H1 (cell line): ENCODE data around the gene HOXA11. TPM values are rescaled to one million over a fixed set of nuclear protein-coding genes. Genes with fewer than 3 reads are reported as not detected.

Source experiments
- CBX8 ChIP-seq: fragments of 300-800, 300-1000 bp; sonication (generic); IDR thresholded peaks from 2 replicates; pipeline ENCODE4 v1.7.1; 2016; ENCODE audit warnings: low read depth, low read length, borderline replicate concordance
- EZH2 ChIP-seq: fragments of 200-600 bp; sonication (generic); IDR thresholded peaks from 2 replicates; pipeline ENCODE4 v1.7.1; 2012; ENCODE audit warnings: low read depth, mild to moderate bottlenecking, moderate library complexity, low read length, inconsistent platforms; ENCODE audit not compliant: severe bottlenecking
- HDAC2 ChIP-seq, 2 experiments: fragments of 300-600 bp in 1 of 2; sonication (generic) in 1 of 2; IDR thresholded peaks; 2 replicates each; pipeline ENCODE4 v1.6.1; 2011 to 2012; ENCODE audit warnings: low read depth in 2 of 2, low read length in 2 of 2, mild to moderate bottlenecking in 2 of 2, moderate library complexity in 2 of 2, borderline replicate concordance in 1 of 2, inconsistent platforms in 1 of 2
- KDM1A ChIP-seq: fragments of 200-600, 300-600 bp; sonication (generic); IDR thresholded peaks from 2 replicates; pipeline ENCODE4 v1.7.1; 2016; ENCODE audit warnings: mild to moderate bottlenecking, low read length, borderline replicate concordance
- KDM5A ChIP-seq: fragments of 200-600 bp; IDR thresholded peaks from 2 replicates; pipeline ENCODE4 v1.7.1; 2012; ENCODE audit warnings: mild to moderate bottlenecking, low read length, inconsistent platforms, mixed read lengths
- RNF2 ChIP-seq: fragments of 200-900, 300-1000 bp; sonication (generic); IDR thresholded peaks from 2 replicates; pipeline ENCODE4 v1.7.1; 2016; ENCODE audit warnings: borderline replicate concordance, low read depth, mild to moderate bottlenecking, antibody characterized with exemption, low read length; ENCODE audit not compliant: poor library complexity, severe bottlenecking; ENCODE audit errors: missing control alignments
- polyA plus RNA-seq, 7 experiments: library from polyadenylated mRNA; depleted of rRNA in 3 of 7; stranded (reverse) in 5 of 7; unstranded in 2 of 7; fragments of >200 nt in 5 of 7; fragments of 200-250 nt in 2 of 7; gene quantifications; 1 replicate in 5 of 7; 2 replicates in 1 of 7; 4 replicates in 1 of 7; pipeline versions ENCODE4 v1.2.1 to v1.2.3, GENCODE V29; 2011 to 2013; ENCODE audit warnings: missing spikeins in 2 of 7, mixed read lengths in 2 of 7
- total RNA-seq: library from RNA; stranded (reverse); fragmentation: NEBNext Ultra II Directional; extraction: Animal tissue kit (Norgen Biotek cat#: 25700); gene quantifications from 2 replicates; pipeline ENCODE4 v1.2.1, GENCODE V29; 2021
- TF ChIP-seq, protein P1 (sequence below): IDR thresholded peaks from 2 replicates; pipeline ENCODE4 v1.6.1; 2012; ENCODE audit warnings: inconsistent platforms

The HOXA11 gene
- total and polyA plus RNA-seq, 2 of the 8 experiments (the other 6 are each of a cell fraction or from before 2014, with no cell fraction given): not detected

DNA sequence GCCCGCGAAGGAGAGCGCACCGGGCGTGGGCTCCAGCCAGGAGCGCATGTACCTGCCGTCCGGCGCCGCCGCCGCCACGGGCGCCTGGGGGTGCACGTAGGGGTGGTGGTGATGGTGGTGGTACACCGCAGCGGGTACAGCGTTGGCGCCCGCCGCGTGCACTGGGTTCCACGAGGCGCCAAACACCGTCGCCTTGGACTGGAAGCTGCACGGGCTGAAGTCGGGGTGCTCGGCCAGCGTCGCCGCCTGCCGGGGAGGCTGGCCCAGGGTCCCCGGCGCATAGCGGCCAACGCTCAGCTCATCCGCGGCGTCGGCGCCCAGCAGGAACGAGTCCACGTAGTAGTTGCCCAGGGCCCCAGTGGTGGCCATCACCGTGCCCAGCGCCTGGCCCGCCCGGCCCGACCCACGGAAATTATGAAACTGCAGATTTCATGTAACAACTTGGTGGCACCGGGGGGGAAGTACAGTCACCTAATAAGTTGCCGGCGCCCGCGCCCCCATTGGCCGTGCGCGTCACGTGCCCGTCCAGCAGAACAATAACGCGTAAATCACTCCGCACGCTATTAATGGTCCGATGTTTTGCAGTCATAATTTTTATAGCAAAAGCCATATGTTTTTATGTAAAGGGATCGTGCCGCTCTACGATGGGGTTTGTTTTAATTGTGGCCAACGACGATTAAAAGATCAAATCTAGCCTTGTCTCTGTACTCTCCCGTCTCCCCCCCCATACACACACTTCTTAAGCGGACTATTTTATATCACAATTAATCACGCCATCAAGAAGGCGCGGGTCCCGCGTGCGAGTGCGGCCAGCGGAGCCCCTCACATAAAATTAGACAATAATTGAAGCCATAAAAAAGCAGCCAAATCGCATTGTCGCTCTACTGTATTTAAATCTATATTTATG lies 19.7 kb downstream of the HOXA11 start, which contains the start of gene HOXA9 (continued):
- TF ChIP-seq KDM1A (no peak), HDAC2 (IDR thresholded peaks at IDR 0.05; ENCODE audit: borderline replicate concordance in 1 of 2, low read depth in 2 of 2, low read length in 2 of 2) (no peak), EZH2 (peak; percentile 95), CBX8 (peak; percentile 27; the same call in 1 of the 2 replicates), KDM5A (no peak), RNF2 (peak; percentile 86)
- TF ChIP-seq, protein P1, sequence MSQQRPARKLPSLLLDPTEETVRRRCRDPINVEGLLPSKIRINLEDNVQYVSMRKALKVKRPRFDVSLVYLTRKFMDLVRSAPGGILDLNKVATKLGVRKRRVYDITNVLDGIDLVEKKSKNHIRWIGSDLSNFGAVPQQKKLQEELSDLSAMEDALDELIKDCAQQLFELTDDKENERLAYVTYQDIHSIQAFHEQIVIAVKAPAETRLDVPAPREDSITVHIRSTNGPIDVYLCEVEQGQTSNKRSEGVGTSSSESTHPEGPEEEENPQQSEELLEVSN: peak; percentile 59
